ENCODE results near the gene SORCS3. TPM values are rescaled to one million over a fixed set of nuclear protein-coding genes. Genes with fewer than 3 reads are reported as not detected.

Gene SORCS3
- total RNA-seq, 1 donor from 2014 or later: not detected

DNA sequence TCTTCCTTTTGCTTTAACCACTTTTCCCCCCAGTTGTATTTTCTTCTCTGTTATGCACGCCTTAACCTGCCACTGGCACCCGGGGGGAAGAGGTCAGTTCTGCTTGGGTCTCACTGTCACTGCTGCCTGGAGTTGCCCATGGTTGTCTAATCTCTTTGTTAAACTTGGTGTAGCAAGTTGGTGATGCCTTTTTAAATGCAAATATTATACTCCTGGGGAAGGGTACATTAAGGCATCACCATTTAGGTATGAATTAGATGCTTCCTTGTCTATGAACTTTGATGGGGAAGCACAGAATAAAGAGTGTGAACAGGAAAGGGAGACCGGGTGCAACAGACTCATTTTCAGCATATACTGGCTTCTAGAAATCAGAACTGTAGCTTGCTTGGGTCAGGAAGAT lies 9.1 kb upstream of the SORCS3 start:
- no peaks in the 10 kb centered on the region for H3K4me1 Mint-ChIP-seq (ENCODE audit: low read depth)
- no peaks in the 10 kb centered on the region for H3K9me3 Mint-ChIP-seq
- DNase-seq (ENCODE audit: low spot score): no peak
- H3K27ac Mint-ChIP-seq: no peak overlapping the region
- peaks cover 16% of the 10 kb centered on the region for H3K27me3 Mint-ChIP-seq (ENCODE audit: insufficient read depth)
- H3K36me3 Mint-ChIP-seq (ENCODE audit: low read depth): no peaks in the 10 kb centered on the region
- intact Hi-C loops (cut with micrococcal nuclease): no loop called here
- H3K4me3 Mint-ChIP-seq: no peak overlapping the region

DNA sequence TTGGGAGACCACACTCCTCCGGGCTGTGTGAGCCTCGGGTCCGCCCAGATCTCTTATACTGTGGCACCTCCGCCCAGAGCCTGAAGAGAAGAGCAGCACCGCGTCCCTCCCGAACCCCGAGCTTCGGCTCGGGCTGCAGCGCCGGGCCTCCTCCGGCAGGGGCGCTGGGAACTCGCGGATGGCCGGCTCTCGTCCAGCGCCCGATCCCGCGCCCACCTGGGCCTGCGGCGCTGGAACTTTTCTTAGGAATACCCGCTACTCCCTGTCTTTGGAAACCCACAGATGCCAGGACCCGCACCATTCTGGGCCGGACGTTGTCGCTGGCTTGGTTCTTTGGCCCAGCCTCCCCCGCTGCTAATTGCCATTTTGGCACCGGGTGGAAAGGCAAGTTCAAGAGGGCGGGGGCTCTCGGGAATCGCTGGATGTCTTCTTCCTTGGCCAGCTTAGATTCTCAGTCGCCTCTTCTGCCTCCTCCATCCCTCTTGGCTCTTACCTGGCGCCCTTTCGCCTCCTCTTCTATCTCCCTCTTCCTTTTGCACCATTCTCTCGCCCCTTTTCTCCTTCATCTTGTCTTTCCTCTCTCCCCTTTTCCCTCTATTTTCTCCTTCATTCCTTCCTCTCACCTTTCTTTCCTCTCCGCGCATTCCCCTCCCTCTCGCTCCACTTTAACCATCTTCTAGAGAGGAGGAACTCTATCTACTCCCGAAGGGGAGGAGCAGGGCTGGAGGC lies 2.1 kb upstream of the SORCS3 start:
- H3K27me3 Mint-ChIP-seq (ENCODE audit: insufficient read depth): peaks cover 52% of the 10 kb centered on the region
- no peak overlapping the region for H3K27ac Mint-ChIP-seq
- intact Hi-C loops (cut with micrococcal nuclease): no loop called here
- H3K4me3 Mint-ChIP-seq: no peak overlapping the region
- peaks cover 10% of the 10 kb centered on the region for H3K4me1 Mint-ChIP-seq (ENCODE audit: low read depth)
- H3K36me3 Mint-ChIP-seq (ENCODE audit: low read depth): no peaks in the 10 kb centered on the region
- no peak for DNase-seq (ENCODE audit: low spot score)
- no peaks in the 10 kb centered on the region for H3K9me3 Mint-ChIP-seq

DNA sequence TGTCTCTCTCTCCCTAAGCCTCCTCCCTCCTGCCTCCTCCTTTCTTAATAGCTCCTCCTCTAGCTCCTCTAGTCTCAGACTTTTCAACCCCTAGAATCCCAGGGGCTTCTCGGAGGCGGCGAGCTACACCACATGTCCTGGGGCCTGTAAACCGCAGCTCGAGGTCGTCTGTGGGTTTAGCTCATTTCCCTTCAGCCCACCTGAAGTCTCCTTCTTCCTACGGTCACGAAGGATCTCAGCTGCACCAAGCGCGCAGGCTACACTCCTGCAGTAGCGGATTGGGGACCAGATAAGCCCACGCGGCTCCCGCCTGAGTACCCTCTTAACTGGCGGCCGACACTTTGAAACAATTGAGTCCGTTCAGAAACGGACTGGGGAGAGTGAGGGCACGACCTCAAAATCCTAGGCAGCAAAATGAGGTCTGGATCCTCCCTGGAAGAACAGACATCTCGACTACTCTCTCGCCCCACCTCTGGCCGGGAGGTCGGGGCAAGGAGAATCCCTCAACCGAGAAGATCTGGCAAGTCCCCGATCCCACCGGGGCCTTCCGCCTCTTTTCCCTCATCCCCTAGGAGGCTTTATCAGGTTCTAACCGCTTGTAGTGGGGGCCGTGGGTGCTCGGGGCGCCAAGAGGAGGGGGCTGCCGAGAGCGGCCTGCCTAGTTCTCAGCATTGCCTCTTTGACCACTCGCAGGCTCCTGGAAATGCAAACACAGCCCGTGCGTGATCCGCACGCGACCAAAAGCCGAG lies 1.3 kb upstream of the SORCS3 start:
- Mint-ChIP-seq H3K9me3 (no peaks in the 10 kb centered on the region), H3K4me1 (ENCODE audit: low read depth) (peaks cover 10% of the 10 kb centered on the region), H3K4me3 (no peak overlapping the region), H3K27ac (no peak overlapping the region), H3K36me3 (ENCODE audit: low read depth) (no peaks in the 10 kb centered on the region), H3K27me3 (ENCODE audit: insufficient read depth) (peaks cover 57% of the 10 kb centered on the region)
- intact Hi-C loops (cut with micrococcal nuclease): no loop called here
- DNase-seq (ENCODE audit: low spot score): no peak

DNA sequence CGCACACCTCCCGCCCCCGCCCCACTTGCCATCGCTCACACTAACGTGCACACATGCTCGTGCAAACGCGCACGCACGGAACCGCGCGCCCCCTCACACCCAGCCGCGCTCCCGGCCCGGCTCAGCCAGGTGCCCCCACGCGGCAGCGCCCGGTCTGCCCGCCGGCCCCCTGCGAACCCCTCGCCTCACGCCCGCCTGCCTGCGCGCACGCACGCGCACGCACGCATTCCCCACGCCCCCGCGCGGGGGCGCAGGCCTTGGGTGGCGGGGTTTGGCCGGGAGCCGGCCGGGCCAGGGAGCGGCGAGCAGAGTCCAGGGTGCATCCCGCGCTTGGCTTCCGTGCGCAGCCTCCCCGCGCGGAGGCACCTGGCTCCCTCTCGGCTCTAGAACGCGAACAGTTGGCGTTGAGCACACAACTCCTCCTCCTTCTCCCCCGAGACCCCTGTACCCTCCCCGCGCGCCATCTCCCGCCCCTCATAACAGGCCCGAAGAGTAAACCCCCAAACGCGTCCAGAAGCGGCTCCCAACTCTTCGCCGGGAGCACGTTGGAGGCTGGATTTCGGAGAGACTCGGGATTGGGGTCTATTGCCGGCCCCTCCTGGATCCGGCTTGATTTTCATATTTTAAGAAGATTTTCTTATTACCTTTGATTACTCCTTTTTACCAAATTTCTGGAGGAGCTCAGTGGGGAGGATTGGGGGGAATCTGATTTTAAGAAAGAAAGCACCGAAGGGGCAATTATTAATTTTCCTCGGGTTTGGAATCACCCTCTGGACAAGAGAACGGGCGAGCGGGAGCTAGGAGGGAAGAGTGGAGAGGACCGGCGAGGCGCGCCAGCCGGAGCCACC lies 527 bp upstream of the SORCS3 start:
- Mint-ChIP-seq H3K36me3 (ENCODE audit: low read depth) (no peaks in the 10 kb centered on the region), H3K27me3 (ENCODE audit: insufficient read depth) (peaks cover 60% of the 10 kb centered on the region), H3K27ac (peak overlapping the region; percentile 40), H3K4me1 (ENCODE audit: low read depth) (peaks cover 10% of the 10 kb centered on the region), H3K4me3 (no peak overlapping the region), H3K9me3 (no peaks in the 10 kb centered on the region)
- intact Hi-C loops (cut with micrococcal nuclease): no loop called here
- no peak for DNase-seq (ENCODE audit: low spot score)

DNA sequence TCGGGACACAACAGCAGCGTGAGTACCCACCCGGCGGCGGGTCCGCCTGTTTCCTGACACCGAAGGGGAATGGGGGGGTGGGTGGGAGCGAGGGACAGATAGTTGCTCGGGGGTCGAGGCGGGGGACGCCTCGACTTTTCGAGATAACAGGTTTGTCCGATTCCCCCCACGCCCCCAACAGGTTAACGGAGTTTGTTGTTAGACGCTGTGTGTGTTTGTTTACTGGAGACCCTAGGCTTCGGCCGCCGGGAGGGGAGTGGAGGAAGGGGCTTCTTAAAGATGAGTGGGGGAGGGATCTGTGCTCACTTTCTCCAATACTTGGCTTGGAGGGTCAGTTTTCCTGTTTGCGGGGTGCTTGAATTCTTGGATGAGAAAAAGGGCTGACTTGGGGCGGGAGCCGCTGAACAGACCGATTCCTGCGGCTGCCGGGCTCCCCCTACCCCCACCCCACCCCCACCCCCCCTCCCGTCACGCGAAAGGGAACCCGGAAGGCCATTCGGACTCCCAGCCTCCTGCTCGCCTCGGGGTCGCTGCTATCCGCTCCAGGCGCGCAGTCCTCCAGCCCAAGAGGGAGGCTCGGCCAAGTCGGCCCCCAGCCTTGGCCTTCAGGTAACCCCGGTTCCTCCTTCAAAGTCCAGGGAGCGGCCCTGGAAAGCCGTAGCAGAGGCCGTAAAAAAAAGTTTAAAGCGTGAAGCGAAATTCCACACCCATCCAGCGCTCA lies 1.0 kb downstream of the SORCS3 start:
- no peaks in the 10 kb centered on the region for H3K36me3 Mint-ChIP-seq (ENCODE audit: low read depth)
- H3K4me1 Mint-ChIP-seq (ENCODE audit: low read depth): peaks cover 10% of the 10 kb centered on the region
- no peak overlapping the region for H3K4me3 Mint-ChIP-seq
- intact Hi-C loops (cut with micrococcal nuclease): no loop called here
- H3K9me3 Mint-ChIP-seq: no peaks in the 10 kb centered on the region
- H3K27me3 Mint-ChIP-seq (ENCODE audit: insufficient read depth): peaks cover 60% of the 10 kb centered on the region
- no peak for DNase-seq (ENCODE audit: low spot score)
- H3K27ac Mint-ChIP-seq: no peak overlapping the region

DNA sequence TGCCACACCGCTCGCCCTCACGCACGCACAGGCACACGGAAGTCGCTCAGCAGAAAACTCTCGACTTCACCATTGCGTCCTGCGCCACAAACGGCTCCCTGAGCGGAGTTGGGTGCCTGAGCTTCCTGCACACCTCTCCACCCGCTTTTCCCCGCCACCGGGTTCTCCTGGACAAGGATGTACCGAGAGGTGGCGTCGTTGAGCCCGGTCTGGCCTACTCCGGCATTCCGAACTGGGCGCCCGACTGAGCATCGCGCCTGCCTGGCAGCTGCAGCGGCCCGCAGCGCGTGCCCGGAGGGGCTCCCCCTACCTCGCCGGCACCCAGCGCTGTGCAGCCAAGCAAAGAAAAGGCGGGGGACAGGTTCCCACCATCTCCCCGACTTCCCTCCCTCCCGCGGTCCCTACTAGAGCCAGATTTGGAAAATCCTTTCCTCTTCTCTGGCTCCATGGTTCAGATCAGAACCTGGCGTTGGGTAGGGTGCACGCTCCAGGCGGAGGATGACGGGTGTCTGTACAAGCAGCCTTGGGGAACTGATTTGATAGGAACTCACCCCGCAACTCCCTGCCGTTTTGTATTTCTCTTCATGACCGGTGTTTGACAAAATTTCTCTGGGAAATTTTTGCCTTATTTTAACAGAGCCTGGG lies 1.7 kb downstream of the SORCS3 start:
- no peaks in the 10 kb centered on the region for H3K36me3 Mint-ChIP-seq (ENCODE audit: low read depth)
- H3K4me3 Mint-ChIP-seq: no peak overlapping the region
- DNase-seq (ENCODE audit: low spot score): no peak
- peaks cover 10% of the 10 kb centered on the region for H3K4me1 Mint-ChIP-seq (ENCODE audit: low read depth)
- peaks cover 55% of the 10 kb centered on the region for H3K27me3 Mint-ChIP-seq (ENCODE audit: insufficient read depth)
- no peaks in the 10 kb centered on the region for H3K9me3 Mint-ChIP-seq
- intact Hi-C loops (cut with micrococcal nuclease): no loop called here
- H3K27ac Mint-ChIP-seq: no peak overlapping the region

DNA sequence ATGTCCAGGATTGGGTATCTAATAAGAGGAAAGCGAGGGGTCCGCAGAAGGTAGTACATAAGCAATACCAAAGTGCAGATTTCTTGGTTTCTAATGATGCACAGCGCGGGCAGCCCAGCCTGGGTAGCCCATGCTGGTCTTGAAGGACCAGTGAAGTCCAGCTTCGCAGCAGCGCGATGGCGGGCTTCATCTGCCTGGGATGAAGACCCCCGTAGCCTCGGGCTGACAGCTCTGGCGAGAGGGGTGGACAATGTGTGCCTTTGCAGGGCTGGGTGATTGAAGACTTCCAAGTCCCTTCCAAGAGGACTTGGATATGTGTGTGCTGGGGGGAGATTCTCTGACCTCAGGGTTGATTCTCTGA lies 2.2 kb downstream of the SORCS3 start:
- DNase-seq (ENCODE audit: low spot score): no peak
- no peaks in the 10 kb centered on the region for H3K36me3 Mint-ChIP-seq (ENCODE audit: low read depth)
- intact Hi-C loops (cut with micrococcal nuclease): no loop called here

DNA sequence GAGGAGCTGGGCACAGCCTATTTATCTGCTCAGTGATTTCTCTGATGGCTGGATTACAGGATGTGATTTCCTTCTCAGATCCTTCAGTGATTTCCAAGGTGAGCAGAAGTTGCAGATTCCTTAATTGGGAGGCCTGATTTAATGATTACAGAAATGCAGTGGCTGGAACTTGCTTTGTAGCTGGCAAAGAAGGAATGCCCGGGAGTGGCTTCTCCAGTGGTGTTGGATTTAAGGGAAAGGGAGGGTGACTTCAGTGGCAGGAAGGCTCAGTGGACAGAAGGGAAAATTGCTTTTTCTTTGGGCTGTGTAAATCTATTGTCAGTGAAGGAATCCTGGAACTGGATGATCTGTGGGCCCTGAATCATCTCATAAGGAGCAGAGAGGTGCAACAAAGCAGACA lies 5.1 kb downstream of the SORCS3 start:
- DNase-seq (ENCODE audit: low spot score): no peak
- intact Hi-C loops (cut with micrococcal nuclease): no loop called here
- Mint-ChIP-seq H3K36me3 (ENCODE audit: low read depth) (no peaks in the 10 kb centered on the region), H3K9me3 (no peaks in the 10 kb centered on the region), H3K27ac (no peak overlapping the region), H3K4me1 (ENCODE audit: low read depth) (no peaks in the 10 kb centered on the region), H3K27me3 (ENCODE audit: insufficient read depth) (peaks cover 37% of the 10 kb centered on the region), H3K4me3 (no peak overlapping the region)

More for the DNA sequence above, 2.2 kb downstream of the SORCS3 start:
- H3K27ac Mint-ChIP-seq: no peak overlapping the region
- peaks cover 50% of the 10 kb centered on the region for H3K27me3 Mint-ChIP-seq (ENCODE audit: insufficient read depth)
- no peaks in the 10 kb centered on the region for H3K9me3 Mint-ChIP-seq
- H3K4me1 Mint-ChIP-seq (ENCODE audit: low read depth): peaks cover 10% of the 10 kb centered on the region
- no peak overlapping the region for H3K4me3 Mint-ChIP-seq

DNA sequence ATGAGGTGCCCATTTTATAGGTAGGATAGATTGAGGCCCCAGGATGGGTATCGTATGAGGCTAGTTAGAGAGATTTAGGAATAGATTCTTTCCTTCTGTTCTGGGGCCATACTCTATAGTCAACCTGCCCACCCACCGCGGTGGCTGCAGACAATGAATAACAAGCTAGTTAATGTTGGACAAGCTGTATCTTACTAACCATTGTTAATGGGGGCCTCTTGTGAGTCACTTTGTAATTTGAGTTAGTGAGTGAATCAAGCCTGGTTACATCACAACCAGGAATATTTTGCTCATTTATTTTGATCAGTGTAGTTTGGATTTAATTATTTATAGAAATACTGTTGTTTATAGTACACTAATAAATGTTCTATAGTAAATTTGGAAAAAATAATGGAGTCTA lies 7.3 kb downstream of the SORCS3 start:
- Mint-ChIP-seq H3K4me3 (no peak overlapping the region), H3K27me3 (ENCODE audit: insufficient read depth) (peaks cover 28% of the 10 kb centered on the region), H3K27ac (no peak overlapping the region), H3K9me3 (no peaks in the 10 kb centered on the region), H3K4me1 (ENCODE audit: low read depth) (no peaks in the 10 kb centered on the region), H3K36me3 (ENCODE audit: low read depth) (no peaks in the 10 kb centered on the region)
- intact Hi-C loops (cut with micrococcal nuclease): no loop called here
- DNase-seq (ENCODE audit: low spot score): no peak

DNA sequence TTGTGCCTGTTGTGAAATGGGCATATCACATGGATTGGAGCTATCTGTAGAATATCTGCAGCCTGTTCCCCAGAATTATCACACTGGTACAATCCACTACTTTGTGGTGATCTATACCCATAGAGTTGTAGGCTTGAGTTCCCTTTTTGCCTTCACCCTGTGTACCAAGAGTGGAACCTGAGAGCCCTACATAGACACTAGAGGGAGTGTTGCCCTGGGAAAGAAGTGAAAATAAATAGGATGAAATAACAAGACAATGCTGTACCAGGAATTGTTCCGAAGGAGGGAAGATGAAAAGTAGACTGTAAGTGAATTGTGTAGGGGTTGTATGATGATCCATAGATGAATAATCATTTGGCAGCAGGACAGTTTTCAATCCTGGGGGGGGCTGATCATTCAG lies 9.0 kb downstream of the SORCS3 start:
- H3K36me3 Mint-ChIP-seq (ENCODE audit: low read depth): no peaks in the 10 kb centered on the region

DNA sequence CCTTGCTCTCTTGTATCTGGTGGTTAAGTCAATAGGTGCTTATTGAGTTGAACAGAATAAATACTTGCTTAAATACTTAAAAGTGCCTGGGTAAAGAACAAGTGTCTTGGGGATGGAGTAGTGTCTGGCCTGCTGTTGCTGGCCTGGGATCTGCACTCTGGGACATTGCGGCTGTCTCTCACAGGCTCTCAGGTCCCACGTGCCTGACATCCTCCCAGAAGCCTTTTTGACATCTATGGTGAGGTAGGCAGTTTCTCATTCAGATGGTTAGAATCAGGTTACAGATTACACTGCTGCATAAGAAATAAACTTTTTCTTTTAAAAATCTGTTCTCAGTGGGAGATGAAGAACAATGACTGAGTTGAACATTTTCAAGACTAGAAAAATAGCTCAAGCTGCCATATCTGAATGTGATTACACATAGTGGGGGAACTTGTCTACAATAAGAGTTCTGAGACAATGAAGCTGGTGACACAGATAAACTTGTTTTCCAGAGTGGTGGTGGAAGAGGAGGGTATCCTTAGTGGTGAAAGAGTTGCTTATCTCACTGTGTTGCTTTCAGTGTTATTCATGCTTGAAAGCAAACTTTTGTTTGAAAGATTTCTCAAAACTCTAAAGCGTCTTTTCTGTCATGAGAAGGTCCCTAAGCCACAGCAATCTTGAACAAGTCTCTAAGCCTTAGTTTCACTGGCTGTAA lies 9.7 kb downstream of the SORCS3 start:
- no peaks in the 10 kb centered on the region for H3K36me3 Mint-ChIP-seq (ENCODE audit: low read depth)
- H3K9me3 Mint-ChIP-seq: no peaks in the 10 kb centered on the region
- intact Hi-C loops (cut with micrococcal nuclease): no loop called here
- DNase-seq (ENCODE audit: low spot score): no peak
- no peaks in the 10 kb centered on the region for H3K4me1 Mint-ChIP-seq (ENCODE audit: low read depth)
- no peak overlapping the region for H3K4me3 Mint-ChIP-seq
- no peak overlapping the region for H3K27ac Mint-ChIP-seq
- peaks cover 14% of the 10 kb centered on the region for H3K27me3 Mint-ChIP-seq (ENCODE audit: insufficient read depth)

More for the DNA sequence above, 9.0 kb downstream of the SORCS3 start:
- intact Hi-C loops (cut with micrococcal nuclease): no loop called here
- Mint-ChIP-seq H3K4me3 (no peak overlapping the region), H3K27me3 (ENCODE audit: insufficient read depth) (peaks cover 14% of the 10 kb centered on the region), H3K9me3 (no peaks in the 10 kb centered on the region), H3K4me1 (ENCODE audit: low read depth) (no peaks in the 10 kb centered on the region), H3K27ac (no peak overlapping the region)
- no peak for DNase-seq (ENCODE audit: low spot score)

DNA sequence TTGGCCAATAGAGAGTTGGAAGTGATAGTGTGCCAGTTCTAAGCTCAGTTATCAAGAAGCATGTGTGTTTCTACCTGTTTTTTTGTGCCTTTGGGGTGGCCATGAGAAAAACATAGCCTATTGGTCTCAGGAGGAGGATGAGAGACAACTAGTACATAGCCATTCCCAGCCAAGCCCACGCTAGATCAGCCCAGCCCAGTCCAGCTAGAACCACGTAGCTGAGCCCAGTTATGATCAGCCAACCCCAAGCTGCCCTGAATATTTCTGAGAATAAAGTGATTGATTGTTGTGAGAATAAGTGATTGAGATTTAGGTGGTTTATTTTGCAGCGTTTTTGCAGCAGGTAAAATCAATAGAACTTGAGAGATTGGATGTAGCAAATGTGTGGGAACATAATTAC lies 15.9 kb downstream of the SORCS3 start:
- Mint-ChIP-seq H3K27me3 (ENCODE audit: insufficient read depth) (peaks cover 12% of the 10 kb centered on the region), H3K9me3 (no peaks in the 10 kb centered on the region), H3K27ac (no peak overlapping the region), H3K36me3 (ENCODE audit: low read depth) (no peaks in the 10 kb centered on the region), H3K4me1 (ENCODE audit: low read depth) (no peaks in the 10 kb centered on the region), H3K4me3 (no peak overlapping the region)
- no peak for DNase-seq (ENCODE audit: low spot score)
- intact Hi-C loops (cut with micrococcal nuclease): no loop called here
